ENCODE measurements around the gene DLGAP1. TPM values are rescaled to one million over a fixed set of nuclear protein-coding genes. Genes with fewer than 3 reads are reported as not detected.

DLGAP1 gene
- total and polyA plus RNA-seq, 10 of the 15 experiments (the other 5 are each of a cell fraction or from before 2014, with no cell fraction given) = 0.23 to 27.6 (median 1.9) TPM

DNA sequence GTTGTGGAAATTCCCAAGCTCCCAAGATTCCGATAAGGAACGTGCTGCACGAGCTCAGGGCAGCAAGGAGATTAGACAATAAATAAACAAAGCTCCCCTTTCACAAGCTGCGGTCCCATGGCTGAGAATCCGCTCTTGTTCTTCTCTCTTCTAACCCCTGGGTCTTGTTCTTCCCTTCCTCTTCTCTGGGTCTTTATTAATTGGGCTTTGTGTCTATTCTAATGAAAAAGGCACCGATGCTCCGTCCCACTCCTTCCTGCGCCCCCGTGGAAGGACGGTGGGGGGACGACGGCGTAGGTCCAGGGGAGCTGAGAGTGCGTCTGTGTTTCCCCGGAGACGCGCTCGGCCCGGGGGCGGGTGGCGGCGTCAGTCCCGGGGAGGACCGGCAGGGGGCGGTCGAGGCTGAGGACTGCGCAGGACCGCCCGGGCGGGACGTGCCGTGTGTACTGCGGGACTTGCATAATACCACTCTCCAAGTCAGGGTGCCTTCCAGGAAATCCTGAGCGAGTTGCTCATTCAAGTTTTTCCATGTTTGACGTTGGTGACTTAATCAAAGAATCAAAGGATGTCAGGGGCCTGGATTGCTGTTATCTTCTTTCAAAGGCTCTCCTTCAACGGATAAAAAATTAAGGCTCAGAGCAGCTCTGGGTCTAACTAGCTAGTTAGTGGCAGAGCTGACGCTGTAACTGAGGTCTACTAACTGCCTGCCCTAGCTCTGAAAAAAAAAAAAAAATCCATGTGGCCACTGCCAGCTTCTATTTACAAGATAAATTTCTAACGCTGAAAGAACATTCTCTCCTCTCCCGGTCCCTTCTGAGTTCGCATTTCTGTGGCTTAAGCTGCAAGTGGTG, 683.8 kb downstream of the DLGAP1 start (continued):
- TF ChIP-seq SKIL (IDR thresholded peaks at IDR 0.05; ENCODE audit: low read depth, poor library complexity, severe bottlenecking) (no peak), CTCF (IDR thresholded peaks at IDR 0.05 in 2 of 3, conservative IDR thresholded peaks at IDR 0.05 in 1 of 3; ENCODE audit: control insufficient read depth in 2 of 3, extremely low read depth in 1 of 3, insufficient read depth in 1 of 3, low read depth in 3 of 3, low read length in 3 of 3) (peak; percentile 79 to 87 (median 87)), RAD21 (IDR thresholded peaks at IDR 0.05; ENCODE audit: insufficient read depth, low read depth, low read length) (peak; percentile 72), LARP7 (IDR thresholded peaks at IDR 0.05) (peak; percentile 60; the same call in 1 of the 2 replicates), SP1 (IDR thresholded peaks at IDR 0.05; ENCODE audit: low read depth, low read length) (no peak), ETV6 (conservative IDR thresholded peaks at IDR 0.05 in 1 of 2, IDR thresholded peaks at IDR 0.05 in 1 of 2; ENCODE audit: borderline replicate concordance in 1 of 2, low read depth in 1 of 2) (no peak), RB1 (IDR thresholded peaks at IDR 0.05; ENCODE audit: borderline replicate concordance) (peak; percentile 55; the same call in 1 of the 2 replicates), POLR2AphosphoS5 (IDR thresholded peaks at IDR 0.05; ENCODE audit: low read length) (no peak), BACH1 (IDR thresholded peaks at IDR 0.05; ENCODE audit: borderline replicate concordance) (peak; percentile 61; the same call in 1 of the 2 replicates), POLR2A (IDR thresholded peaks at IDR 0.05; ENCODE audit: low read depth, low read length) (no peak), KDM1A (IDR thresholded peaks at IDR 0.05; ENCODE audit: borderline replicate concordance) (no peak), NKRF (conservative IDR thresholded peaks at IDR 0.05) (no peak; the same call in 1 of the 2 replicates), ZNF274 (IDR thresholded peaks at IDR 0.05; ENCODE audit: insufficient read depth, insufficient read length) (no peak), EGR1 (IDR thresholded peaks at IDR 0.05; ENCODE audit: borderline replicate concordance in 1 of 2, low read depth in 2 of 2, low read length in 2 of 2) (peak in 1 of 2 experiments; percentile 78; a peak in 2 of 3 replicates), TAF1 (IDR thresholded peaks at IDR 0.05; ENCODE audit: borderline replicate concordance, low read depth, low read length) (no peak), HDGF (IDR thresholded peaks at IDR 0.05) (no peak), ZBED1 (IDR thresholded peaks at IDR 0.05; ENCODE audit: borderline replicate concordance) (no peak), SMARCA5 (IDR thresholded peaks at IDR 0.05) (peak; percentile 73; the same call in 1 of the 2 replicates)
- TF ChIP-seq, protein P1, sequence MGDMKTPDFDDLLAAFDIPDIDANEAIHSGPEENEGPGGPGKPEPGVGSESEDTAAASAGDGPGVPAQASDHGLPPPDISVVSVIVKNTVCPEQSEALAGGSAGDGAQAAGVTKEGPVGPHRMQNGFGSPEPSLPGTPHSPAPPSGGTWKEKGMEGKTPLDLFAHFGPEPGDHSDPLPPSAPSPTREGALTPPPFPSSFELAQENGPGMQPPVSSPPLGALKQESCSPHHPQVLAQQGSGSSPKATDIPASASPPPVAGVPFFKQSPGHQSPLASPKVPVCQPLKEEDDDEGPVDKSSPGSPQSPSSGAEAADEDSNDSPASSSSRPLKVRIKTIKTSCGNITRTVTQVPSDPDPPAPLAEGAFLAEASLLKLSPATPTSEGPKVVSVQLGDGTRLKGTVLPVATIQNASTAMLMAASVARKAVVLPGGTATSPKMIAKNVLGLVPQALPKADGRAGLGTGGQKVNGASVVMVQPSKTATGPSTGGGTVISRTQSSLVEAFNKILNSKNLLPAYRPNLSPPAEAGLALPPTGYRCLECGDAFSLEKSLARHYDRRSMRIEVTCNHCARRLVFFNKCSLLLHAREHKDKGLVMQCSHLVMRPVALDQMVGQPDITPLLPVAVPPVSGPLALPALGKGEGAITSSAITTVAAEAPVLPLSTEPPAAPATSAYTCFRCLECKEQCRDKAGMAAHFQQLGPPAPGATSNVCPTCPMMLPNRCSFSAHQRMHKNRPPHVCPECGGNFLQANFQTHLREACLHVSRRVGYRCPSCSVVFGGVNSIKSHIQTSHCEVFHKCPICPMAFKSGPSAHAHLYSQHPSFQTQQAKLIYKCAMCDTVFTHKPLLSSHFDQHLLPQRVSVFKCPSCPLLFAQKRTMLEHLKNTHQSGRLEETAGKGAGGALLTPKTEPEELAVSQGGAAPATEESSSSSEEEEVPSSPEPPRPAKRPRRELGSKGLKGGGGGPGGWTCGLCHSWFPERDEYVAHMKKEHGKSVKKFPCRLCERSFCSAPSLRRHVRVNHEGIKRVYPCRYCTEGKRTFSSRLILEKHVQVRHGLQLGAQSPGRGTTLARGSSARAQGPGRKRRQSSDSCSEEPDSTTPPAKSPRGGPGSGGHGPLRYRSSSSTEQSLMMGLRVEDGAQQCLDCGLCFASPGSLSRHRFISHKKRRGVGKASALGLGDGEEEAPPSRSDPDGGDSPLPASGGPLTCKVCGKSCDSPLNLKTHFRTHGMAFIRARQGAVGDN (IDR thresholded peaks at IDR 0.05) = 0 out of 2 replicates have a peak, but pooled peaks have one; percentile 20
